ENCODE measurements around the gene DIS3.
"Not testable (repeated sequence)": the region's sequence is repeated elsewhere in the genome, so short reads cannot be mapped to it uniquely, and the experiment has no call there.

Gene DIS3

GRCh38 chr13:72740015-72740414 is 41.7 kb downstream of the DIS3 start:
- no peak for DNase-seq (ENCODE audit: low read depth in 2 of 2)

GRCh38 chr13:72737033-72737432 is 44.7 kb downstream of the DIS3 start:
- DNase-seq (ENCODE audit: low read depth in 2 of 2) = no peak

GRCh38 chr13:72728290-72728605 is 53.5 kb downstream of the DIS3 start:
- DNase-seq (ENCODE audit: low read depth in 2 of 2) = no peak

- peak; percentile 88 to 91 for DNase-seq (ENCODE audit: low read depth in 2 of 2)
Measured at GRCh38 chr13:72727417-72728289, 54.0 kb downstream of the DIS3 start, which contains the start of the genes BORA and MZT1. Gene BORA, plus strand, starts transcription at chr13:72727923. Its CDS starts 1,018 bp downstream, at chr13:72728941. Gene MZT1, minus strand, starts transcription at chr13:72727629. Its CDS starts 27 bp downstream, at chr13:72727602.

- peak; percentile 3 to 30 for DNase-seq (ENCODE audit: low read depth in 2 of 2)
Measured at GRCh38 chr13:72726726-72727416, 54.8 kb downstream of the DIS3 start.

GRCh38 chr13:72726185-72726584 is 55.5 kb downstream of the DIS3 start:
- DNase-seq (ENCODE audit: low read depth in 2 of 2) = not testable (repeated sequence)

- DNase-seq (ENCODE audit: low read depth in 2 of 2) = no peak
Measured at GRCh38 chr13:72716776-72717175, 64.9 kb downstream of the DIS3 start.
